ENCODE data around the gene BCDIN3D. TPM values are rescaled to one million over a fixed set of nuclear protein-coding genes. Genes with fewer than 3 reads are reported as not detected.

BCDIN3D gene
- total and polyA plus RNA-seq, 10 donors: 3.3 to 7.4 (median 5.2) TPM

GRCh38 chr12:49824416-49824815, 18.5 kb downstream of the BCDIN3D start:
- Histone ChIP-seq H3K27me3 (replicated peaks in 1 of 7) (no peaks in the 10 kb centered on the region), H3K9me3 (no peaks in the 10 kb centered on the region), H3K27ac (peak overlapping the region in 6 of 8 donors; percentile 21 to 93 (median 80)), H3K4me1 (peaks cover 25 to 89% (median 62%) of the 10 kb centered on the region in 6 donors), H3K36me3 (peaks cover 0 to 11% (median 0%) of the 10 kb centered on the region in 6 donors), H3K4me3 (no peak overlapping the region)
- WGBS, 5 donors: 87 to 98% (median 93%) methylated on average over 8 of the region's 8 CpGs
- DNase-seq: no peak
- no peak for TF ChIP-seq POLR2AphosphoS5 (IDR thresholded peaks at IDR 0.05)
- no peak for TF ChIP-seq CTCF (IDR thresholded peaks at IDR 0.05 in 8 of 11, conservative IDR thresholded peaks at IDR 0.05 in 3 of 11)
- TF ChIP-seq POLR2A (IDR thresholded peaks at IDR 0.05): no peak
- intact Hi-C loops (cut with DNase I; ENCODE audit: low total_unique reads): no loop called here

GRCh38 chr12:49823951-49824350, 19.0 kb downstream of the BCDIN3D start:
- H3K27me3 ChIP-seq (replicated peaks in 1 of 7): no peaks in the 10 kb centered on the region
- H3K27ac ChIP-seq: peak overlapping the region in 3 of 8 donors; percentile 91 to 93 (median 92)
- no peaks in the 10 kb centered on the region for H3K9me3 ChIP-seq
- no peak for DNase-seq
- H3K4me3 ChIP-seq: no peak overlapping the region
- H3K4me1 ChIP-seq: peaks cover 21 to 87% (median 60%) of the 10 kb centered on the region in 6 donors
- intact Hi-C loops (cut with DNase I; ENCODE audit: low total_unique reads): no loop called here
- peaks cover 0 to 11% (median 0%) of the 10 kb centered on the region in 6 donors for H3K36me3 ChIP-seq
- WGBS, 5 donors: 89 to 97% (median 95%) methylated on average over 6 of the region's 6 CpGs
- TF ChIP-seq CTCF (IDR thresholded peaks at IDR 0.05 in 8 of 11, conservative IDR thresholded peaks at IDR 0.05 in 3 of 11) (no peak), POLR2AphosphoS5 (IDR thresholded peaks at IDR 0.05) (no peak), POLR2A (IDR thresholded peaks at IDR 0.05) (no peak)

GRCh38 chr12:49823350-49823749, 19.6 kb downstream of the BCDIN3D start:
- Histone ChIP-seq H3K4me3 (no peak overlapping the region), H3K4me1 (peaks cover 18 to 82% (median 55%) of the 10 kb centered on the region in 6 donors), H3K27me3 (replicated peaks in 1 of 7) (no peaks in the 10 kb centered on the region), H3K27ac (no peak overlapping the region), H3K9me3 (no peaks in the 10 kb centered on the region), H3K36me3 (peaks cover 0 to 11% (median 0%) of the 10 kb centered on the region in 6 donors)
- intact Hi-C loops (cut with DNase I; ENCODE audit: low total_unique reads): no loop called here
- TF ChIP-seq CTCF (IDR thresholded peaks at IDR 0.05 in 8 of 11, conservative IDR thresholded peaks at IDR 0.05 in 3 of 11) (no peak), POLR2AphosphoS5 (IDR thresholded peaks at IDR 0.05) (no peak), POLR2A (IDR thresholded peaks at IDR 0.05) (no peak)
- 78 to 100% (median 90%) methylated on average over 1 of the region's 1 CpG; no CpG with 5 or more reads in 1 of the 5 donors for WGBS, 5 donors
- DNase-seq: no peak

GRCh38 chr12:49821373-49822287, 21.3 kb downstream of the BCDIN3D start:
- no peak for DNase-seq
- no peak for TF ChIP-seq POLR2AphosphoS5 (IDR thresholded peaks at IDR 0.05)
- TF ChIP-seq POLR2A (IDR thresholded peaks at IDR 0.05): no peak
- no peak for TF ChIP-seq CTCF (IDR thresholded peaks at IDR 0.05 in 8 of 11, conservative IDR thresholded peaks at IDR 0.05 in 3 of 11)
- intact Hi-C loops (cut with DNase I; ENCODE audit: low total_unique reads): no loop called here
- peak overlapping the region in 1 of 8 donors; percentile 29 for H3K27ac ChIP-seq
- peaks cover 0 to 16% (median 0%) of the 10 kb centered on the region in 6 donors for H3K36me3 ChIP-seq
- H3K4me3 ChIP-seq: no peak overlapping the region
- H3K9me3 ChIP-seq: no peaks in the 10 kb centered on the region
- 84 to 89% (median 87%) methylated on average over 10 of the region's 10 CpGs for WGBS, 5 donors
- H3K4me1 ChIP-seq: peaks cover 10 to 70% (median 43%) of the 10 kb centered on the region in 6 donors
- no peaks in the 10 kb centered on the region for H3K27me3 ChIP-seq (replicated peaks in 1 of 7)

Measured in spleen (tissue), 11 donors.